BE2C (cell line): ENCODE measurements around the gene IFNA8.

ENCODE experiments used
- DNase-seq: peaks from one replicate; pipeline ENCODE4 v3.0.0-alpha.2; 2020
- H3K27me3 ChIP-seq: fragments of 250-450 bp; sonication (Bioruptor Pico); 2 replicates; pipeline ENCODE4 v1.5.1; 2020; ENCODE audit warnings: mild to moderate bottlenecking
- H3K36me3 ChIP-seq: fragments of 250-450 bp; sonication (Bioruptor Pico); 2 replicates; pipeline ENCODE4 v1.5.1; 2020; ENCODE audit warnings: mild to moderate bottlenecking
- H3K4me1 ChIP-seq: fragments of 250-450 bp; sonication (Bioruptor Pico); 2 replicates; pipeline ENCODE4 v1.5.1; 2020
- H3K4me3 ChIP-seq: 2 replicates; pipeline ENCODE4 v1.5.1; 2011; ENCODE audit warnings: low read depth, low read length
- H3K9me3 ChIP-seq: fragments of 250-450 bp; sonication (Bioruptor Pico); 2 replicates; pipeline ENCODE4 v1.5.1; 2020
- CTCF ChIP-seq: IDR thresholded peaks from 2 replicates; pipeline ENCODE4 v1.5.1; 2012; ENCODE audit warnings: mild to moderate bottlenecking, low read depth, low read length

The IFNA8 gene

GRCh38 chr9:21402386-21403251, 6.3 kb upstream of the IFNA8 start:
- no peak for DNase-seq
- H3K4me1 ChIP-seq, result no peaks in the 10 kb centered on the region; the same call in 1 of the 2 replicates
- no peaks in the 10 kb centered on the region for H3K9me3 ChIP-seq
- no peak overlapping the region for H3K4me3 ChIP-seq
- no peaks in the 10 kb centered on the region for H3K36me3 ChIP-seq
- H3K27me3 ChIP-seq, result peaks cover 49% of the 10 kb centered on the region
- no peak for TF ChIP-seq CTCF

GRCh38 chr9:21404146-21404545, 4.8 kb upstream of the IFNA8 start:
- no peak overlapping the region for H3K4me3 ChIP-seq
- no peak for TF ChIP-seq CTCF
- H3K27me3 ChIP-seq, result peaks cover 34% of the 10 kb centered on the region
- no peaks in the 10 kb centered on the region; the same call in 1 of the 2 replicates for H3K4me1 ChIP-seq
- no peaks in the 10 kb centered on the region for H3K9me3 ChIP-seq
- no peak for DNase-seq
- no peaks in the 10 kb centered on the region for H3K36me3 ChIP-seq

GRCh38 chr9:21412107-21412506, 3.2 kb downstream of the IFNA8 start:
- Histone ChIP-seq H3K4me1 (no peaks in the 10 kb centered on the region), H3K27me3 (no peaks in the 10 kb centered on the region), H3K9me3 (no peaks in the 10 kb centered on the region), H3K36me3 (no peaks in the 10 kb centered on the region), H3K4me3 (no peak overlapping the region)
- no peak for TF ChIP-seq CTCF
- DNase-seq, result no peak

- no peak for DNase-seq
- Histone ChIP-seq H3K4me1 (no peaks in the 10 kb centered on the region), H3K4me3 (no peak overlapping the region), H3K9me3 (no peaks in the 10 kb centered on the region), H3K27me3 (no peaks in the 10 kb centered on the region), H3K36me3 (no peaks in the 10 kb centered on the region)
- no peak for TF ChIP-seq CTCF
These were observed 4.2 kb downstream of the IFNA8 start for GRCh38 chr9:21413151-21413550.

GRCh38 chr9:21413624-21414023, 4.7 kb downstream of the IFNA8 start:
- Histone ChIP-seq H3K9me3 (no peaks in the 10 kb centered on the region), H3K4me3 (no peak overlapping the region), H3K4me1 (no peaks in the 10 kb centered on the region), H3K36me3 (no peaks in the 10 kb centered on the region), H3K27me3 (no peaks in the 10 kb centered on the region)
- no peak for DNase-seq
- TF ChIP-seq CTCF, result peak; percentile 37

- H3K4me3 ChIP-seq, result no peak overlapping the region
- H3K4me1 ChIP-seq, result no peaks in the 10 kb centered on the region
- no peaks in the 10 kb centered on the region for H3K36me3 ChIP-seq
- H3K9me3 ChIP-seq, result no peaks in the 10 kb centered on the region
- no peak for TF ChIP-seq CTCF
- DNase-seq, result no peak
- H3K27me3 ChIP-seq, result no peaks in the 10 kb centered on the region
These were observed 5.5 kb downstream of the IFNA8 start for GRCh38 chr9:21414220-21414940.
